HepG2 (cell line): ENCODE results near the gene TXNDC11. TPM values are rescaled to one million over a fixed set of nuclear protein-coding genes. Genes with fewer than 3 reads are reported as not detected.

ENCODE experiments used
- ATAC-seq: fragments of 200-7000 bp; cut with Tn5 transposase; 3 replicates; pipeline ENCODE4 v1.9.1; 2020; ENCODE audit warnings: mild to moderate bottlenecking, moderate library complexity
- BruUV-seq: library from RNA; stranded (reverse); fragments of 400-500 nt; replicated peaks from 2 replicates; lab custom pipeline; 2021; lab: Mats Ljungman, UMichigan
- CTCF ChIA-PET: fragments of 300-600 bp; formaldehyde crosslinking; extraction: SDS; loops from one replicate; lab custom pipeline; 2021; ENCODE audit warnings: low total read pairs, inconsistent platforms, low intra/inter-chr PET ratio; lab: Yijun Ruan, JAX
- POLR2A ChIA-PET: fragments of 350-600 bp; sonication (Branson Sonifier 250); formaldehyde crosslinking; loops from one replicate; lab custom pipeline; 2020; ENCODE audit warnings: antibody characterized with exemption, inconsistent platforms; lab: Yijun Ruan, JAX
- DNase-seq: peaks from one replicate; pipeline ENCODE4 v3.0.0-alpha.2; 2015; ENCODE audit warnings: low spot score
- FAIRE-seq: peaks from 3 replicates; lab custom pipeline; 2011; peaks lifted over from hg19 to GRCh38; lab: Jason Lieb, UNC
- H2AFZ ChIP-seq: one replicate; pipeline ENCODE4 v1.6.1; 2011; ENCODE audit warnings: low read length, inconsistent platforms
- H3K27ac ChIP-seq: fragments of 300-600 bp; 3 replicates; pipeline ENCODE4 v1.8.0; 2011; ENCODE audit warnings: mixed run types, mild to moderate bottlenecking, mixed read lengths, low read length, inconsistent platforms; ENCODE audit not compliant: insufficient read depth; ENCODE audit errors: extremely low read length
- H3K27me3 ChIP-seq, 2 experiments: fragments of 200-600 bp in 1 of 2; 2 replicates in 1 of 2; 3 replicates in 1 of 2; pipeline versions ENCODE4 v1.6.0 to v1.8.0; 2011; ENCODE audit warnings: low read length in 2 of 2, mild to moderate bottlenecking in 2 of 2, moderate library complexity in 2 of 2, inconsistent platforms in 1 of 2; ENCODE audit not compliant: insufficient read depth in 2 of 2, control insufficient read depth in 1 of 2
- H3K36me3 ChIP-seq, 2 experiments: fragments of 200-600 bp in 1 of 2; replicated peaks in 1 of 2; 2 replicates in 1 of 2; 3 replicates in 1 of 2; pipeline versions ENCODE4 v1.5.1 to v1.8.0; 2011; ENCODE audit warnings: low read length in 2 of 2, inconsistent platforms in 1 of 2; ENCODE audit not compliant: insufficient read depth in 2 of 2, control insufficient read depth in 1 of 2
- H3K4me1 ChIP-seq: 2 replicates; pipeline ENCODE4 v1.5.1; 2012; ENCODE audit warnings: low read length, inconsistent platforms; ENCODE audit not compliant: insufficient read depth
- H3K4me2 ChIP-seq: 2 replicates; pipeline ENCODE4 v1.6.0; 2011; ENCODE audit warnings: low read depth, low read length, inconsistent platforms
- H3K4me3 ChIP-seq, 3 experiments: fragments of 200-600 bp in 1 of 3; sonication (generic), shearing (Covaris generic) in 1 of 3; replicated peaks in 1 of 3; 2 replicates each; pipeline ENCODE4 v1.5.1; 2011 to 2016; ENCODE audit warnings: low read length in 3 of 3, inconsistent platforms in 2 of 3, low read depth in 2 of 3, mild to moderate bottlenecking in 2 of 3, control low read depth in 1 of 3, mixed read lengths in 1 of 3; ENCODE audit not compliant: insufficient read depth in 1 of 3
- H3K79me2 ChIP-seq: one replicate; pipeline ENCODE4 v1.6.1; 2011; ENCODE audit warnings: low read length, inconsistent platforms; ENCODE audit not compliant: insufficient read depth
- H3K9ac ChIP-seq: 2 replicates; pipeline ENCODE4 v1.6.0; 2011; ENCODE audit warnings: mild to moderate bottlenecking, low read depth, low read length, inconsistent platforms; ENCODE audit not compliant: insufficient read depth
- H3K9me3 ChIP-seq: 2 replicates; pipeline ENCODE4 v1.5.1; 2012; ENCODE audit warnings: mild to moderate bottlenecking, low read length
- H4K20me1 ChIP-seq: 2 replicates; pipeline ENCODE4 v1.6.0; 2011; ENCODE audit warnings: inconsistent platforms, mild to moderate bottlenecking, low read length, moderate library complexity; ENCODE audit not compliant: insufficient read depth
- CBX5 ChIP-seq: sonication (generic); formaldehyde crosslinking; IDR thresholded peaks from 2 replicates; pipeline ENCODE4 v1.4.0; 2020; ENCODE audit warnings: missing genetic modification reagents, borderline replicate concordance
- MZF1 ChIP-seq: sonication (generic); formaldehyde crosslinking; IDR thresholded peaks from 2 replicates; pipeline ENCODE4 v1.8.1; 2023; ENCODE audit warnings: mild to moderate bottlenecking, missing genetic modification reagents, borderline replicate concordance
- POLR2A ChIP-seq, 2 experiments: IDR thresholded peaks; 2 replicates each; pipeline ENCODE4 v1.6.1; 2011; ENCODE audit warnings: low read depth in 2 of 2, low read length in 2 of 2, mild to moderate bottlenecking in 1 of 2, moderate library complexity in 1 of 2; ENCODE audit not compliant: insufficient read depth in 1 of 2
- PRPF4 ChIP-seq: fragments of 200-400 bp; formaldehyde crosslinking; IDR thresholded peaks from 2 replicates; pipeline ENCODE4 v1.6.1; 2016; ENCODE audit warnings: low read length, low read depth; ENCODE audit not compliant: poor library complexity, severe bottlenecking
- RAD51 ChIP-seq: fragments of 450-650 bp; IDR thresholded peaks from 2 replicates; pipeline ENCODE4 v1.6.1; 2016; ENCODE audit warnings: borderline replicate concordance
- RBM22 ChIP-seq: fragments of 200-400 bp; formaldehyde crosslinking; optimal IDR thresholded peaks from 2 replicates; pipeline ENCODE3; 2017; ENCODE audit warnings: mild to moderate bottlenecking, low read length, moderate library complexity
- TBX2 ChIP-seq: sonication (generic); formaldehyde crosslinking; IDR thresholded peaks from 2 replicates; pipeline ENCODE4 v1.5.0; 2020; ENCODE audit warnings: missing genetic modification reagents, mild to moderate bottlenecking, borderline replicate concordance
- TOE1 ChIP-seq: sonication (generic); formaldehyde crosslinking; IDR thresholded peaks from 2 replicates; pipeline ENCODE4 v1.4.0; 2020; ENCODE audit warnings: mild to moderate bottlenecking, missing genetic modification reagents
- ZNF652 ChIP-seq: IDR thresholded peaks from 2 replicates; pipeline ENCODE4 v1.6.1; 2016; ENCODE audit warnings: low read depth, borderline replicate concordance
- WGBS: methylation state at CpG from one replicate; pipeline ENCODE4 v1.1.6; 2017; ENCODE audit warnings: low lambda C conversion rate; 5-methylcytosine and 5-hydroxymethylcytosine counted together
- in situ Hi-C: cut with HindIII; loops from 2 replicates; pipeline ENCODE4 v1.10.0; 2017; ENCODE audit warnings: low pct_unique_long_range_greater_than_20kb; ENCODE audit not compliant: extremely low pct_ligation_motif_present
- intact Hi-C: fragments of 100-400 bp; cut with micrococcal nuclease; formaldehyde crosslinking; loops from one replicate; pipeline ENCODE4 v1.10.0; 2022; ENCODE audit not compliant: unreplicated experiment
- polyA plus RNA-seq, 8 experiments: library from polyadenylated mRNA; depleted of rRNA in 3 of 8; stranded (reverse) in 7 of 8; unstranded in 1 of 8; fragments of >200 nt; fragmentation: Illumina TruSeq in 4 of 8; extraction: Trizol in 4 of 8; gene quantifications; 2 replicates each; pipeline versions ENCODE4 v1.2.1 to v1.2.3, GENCODE V29; 2011 to 2016; ENCODE audit warnings: low read depth in 4 of 8, missing spikeins in 1 of 8, mixed read lengths in 1 of 8; ENCODE audit not compliant: insufficient read depth in 1 of 8
- total RNA-seq, 5 experiments: library from RNA; depleted of rRNA; stranded (reverse); fragments of >200 nt; fragmentation: Illumina TruSeq; extraction: Trizol; gene quantifications; 2 replicates each; pipeline ENCODE4 v1.2.3, GENCODE V29; 2016; ENCODE audit warnings: low read depth in 1 of 5
- TF ChIP-seq, protein P1 (sequence below): sonication (generic); formaldehyde crosslinking; IDR thresholded peaks from 2 replicates; pipeline ENCODE4 v1.4.0; 2020; ENCODE audit warnings: missing genetic modification reagents
- TF ChIP-seq, protein P2 (sequence below): IDR thresholded peaks from 2 replicates; pipeline ENCODE4 v1.6.1; 2016

The TXNDC11 gene
- total and polyA plus RNA-seq, 2 of the 13 experiments (the other 11 are each of a cell fraction or from before 2014, with no cell fraction given), result 74.9 to 123 TPM

DNA sequence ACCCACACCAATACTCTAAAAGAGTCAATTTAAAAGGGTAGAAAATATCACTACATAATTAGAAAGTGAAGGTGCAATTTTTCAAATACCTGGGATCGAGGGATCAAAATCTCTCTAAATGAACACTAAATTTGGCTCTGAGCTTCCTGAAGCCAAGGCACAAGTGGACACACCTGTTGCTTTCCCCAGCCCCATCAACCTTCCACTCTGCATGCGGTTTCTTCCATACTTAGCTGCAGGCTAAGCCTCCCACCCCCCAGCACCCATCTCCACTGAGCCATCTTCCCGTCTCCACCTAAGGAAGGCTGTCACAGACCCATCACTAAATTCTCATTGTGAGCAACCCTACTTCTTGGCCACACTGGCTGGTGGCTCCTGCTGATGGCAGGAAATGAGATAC is 30.5 kb downstream of the TXNDC11 start (continued):
- TF ChIP-seq, protein P1, sequence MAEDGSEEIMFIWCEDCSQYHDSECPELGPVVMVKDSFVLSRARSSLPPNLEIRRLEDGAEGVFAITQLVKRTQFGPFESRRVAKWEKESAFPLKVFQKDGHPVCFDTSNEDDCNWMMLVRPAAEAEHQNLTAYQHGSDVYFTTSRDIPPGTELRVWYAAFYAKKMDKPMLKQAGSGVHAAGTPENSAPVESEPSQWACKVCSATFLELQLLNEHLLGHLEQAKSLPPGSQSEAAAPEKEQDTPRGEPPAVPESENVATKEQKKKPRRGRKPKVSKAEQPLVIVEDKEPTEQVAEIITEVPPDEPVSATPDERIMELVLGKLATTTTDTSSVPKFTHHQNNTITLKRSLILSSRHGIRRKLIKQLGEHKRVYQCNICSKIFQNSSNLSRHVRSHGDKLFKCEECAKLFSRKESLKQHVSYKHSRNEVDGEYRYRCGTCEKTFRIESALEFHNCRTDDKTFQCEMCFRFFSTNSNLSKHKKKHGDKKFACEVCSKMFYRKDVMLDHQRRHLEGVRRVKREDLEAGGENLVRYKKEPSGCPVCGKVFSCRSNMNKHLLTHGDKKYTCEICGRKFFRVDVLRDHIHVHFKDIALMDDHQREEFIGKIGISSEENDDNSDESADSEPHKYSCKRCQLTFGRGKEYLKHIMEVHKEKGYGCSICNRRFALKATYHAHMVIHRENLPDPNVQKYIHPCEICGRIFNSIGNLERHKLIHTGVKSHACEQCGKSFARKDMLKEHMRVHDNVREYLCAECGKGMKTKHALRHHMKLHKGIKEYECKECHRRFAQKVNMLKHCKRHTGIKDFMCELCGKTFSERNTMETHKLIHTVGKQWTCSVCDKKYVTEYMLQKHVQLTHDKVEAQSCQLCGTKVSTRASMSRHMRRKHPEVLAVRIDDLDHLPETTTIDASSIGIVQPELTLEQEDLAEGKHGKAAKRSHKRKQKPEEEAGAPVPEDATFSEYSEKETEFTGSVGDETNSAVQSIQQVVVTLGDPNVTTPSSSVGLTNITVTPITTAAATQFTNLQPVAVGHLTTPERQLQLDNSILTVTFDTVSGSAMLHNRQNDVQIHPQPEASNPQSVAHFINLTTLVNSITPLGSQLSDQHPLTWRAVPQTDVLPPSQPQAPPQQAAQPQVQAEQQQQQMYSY (CRISPR knock-in tag), result no peak
- TF ChIP-seq POLR2A (IDR thresholded peaks at IDR 0.05; ENCODE audit: insufficient read depth in 1 of 2, low read depth in 2 of 2, low read length in 2 of 2), result peak in 1 of 2 experiments; percentile 35; a peak in 1 of 4 replicates
- no peak for TF ChIP-seq ZNF652 (CRISPR knock-in tag)
- TF ChIP-seq, all 625 proteins: peak for 2

DNA sequence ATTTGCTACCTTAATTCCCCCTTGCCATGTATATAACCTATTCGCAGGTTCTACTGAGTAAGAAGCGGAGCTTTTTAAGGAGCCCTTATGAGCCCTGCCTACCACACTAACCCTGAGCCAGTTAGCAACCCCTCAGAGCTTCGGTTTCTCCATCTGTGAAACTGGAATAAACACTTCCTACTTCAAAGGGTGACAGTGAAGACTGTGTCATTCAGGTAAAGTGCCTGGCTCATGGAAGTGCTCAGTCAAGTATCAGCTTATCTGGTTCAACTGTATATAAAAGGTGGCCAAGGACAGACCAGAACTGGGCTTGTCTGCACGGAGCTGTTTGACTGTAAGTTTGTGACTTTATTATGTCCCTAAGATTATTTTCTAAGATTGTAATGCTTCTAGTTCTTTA is 31.0 kb downstream of the TXNDC11 start:
- FAIRE-seq, result no peak

More for the DNA sequence above, 31.0 kb downstream of the TXNDC11 start:
- no peaks in the 10 kb centered on the region for H3K27me3 ChIP-seq
- H3K9ac ChIP-seq, result no peak overlapping the region
- ATAC-seq, result no peak
- H3K27ac ChIP-seq, result no peak overlapping the region
- POLR2A ChIA-PET, result interaction anchor here (1.2 to 1.6 kb wide), 3 partner anchors 28 to 86 kb away, joined by 3 to 7 read pairs (median 3); partner anchors contain the start of genes TXNDC11 and ZC3H7A
- intact Hi-C loops, result loop anchor here (5.0 kb wide), 1 partner anchor 314 kb away; no protein-coding TSS in a partner anchor
- H4K20me1 ChIP-seq, result peaks cover 14% of the 10 kb centered on the region; the same call in 1 of the 2 replicates
- peaks cover 36% of the 10 kb centered on the region for H3K4me1 ChIP-seq
- BruUV-seq, result no TSS peak
- in situ Hi-C loops, result loop anchor here (10.0 kb wide), 1 partner anchor 317 kb away; no protein-coding TSS in a partner anchor
- no peak overlapping the region for H2AFZ ChIP-seq
- H3K4me2 ChIP-seq, result no peak overlapping the region
- DNase-seq, result no peak
- H3K4me3 ChIP-seq, result no peak overlapping the region
- no peak for TF ChIP-seq PRPF4
- TF ChIP-seq, protein P2, sequence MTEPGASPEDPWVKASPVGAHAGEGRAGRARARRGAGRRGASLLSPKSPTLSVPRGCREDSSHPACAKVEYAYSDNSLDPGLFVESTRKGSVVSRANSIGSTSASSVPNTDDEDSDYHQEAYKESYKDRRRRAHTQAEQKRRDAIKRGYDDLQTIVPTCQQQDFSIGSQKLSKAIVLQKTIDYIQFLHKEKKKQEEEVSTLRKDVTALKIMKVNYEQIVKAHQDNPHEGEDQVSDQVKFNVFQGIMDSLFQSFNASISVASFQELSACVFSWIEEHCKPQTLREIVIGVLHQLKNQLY (CRISPR knock-in tag), result no peak
- TF ChIP-seq CBX5 (CRISPR knock-in tag), result no peak
- no peak for TF ChIP-seq TBX2 (CRISPR knock-in tag)
- no peak for TF ChIP-seq RBM22
- TF ChIP-seq MZF1 (CRISPR knock-in tag), result no peak
- TF ChIP-seq TOE1 (CRISPR knock-in tag), result no peak
- TF ChIP-seq RAD51, result no peak
- TF ChIP-seq ZNF652 (CRISPR knock-in tag), result no peak
- TF ChIP-seq, all 625 proteins: peak for 0
- 97% methylated on average over 4 of the region's 4 CpGs for WGBS
- CTCF ChIA-PET, result no interaction called here
- Histone ChIP-seq H3K79me2 (peaks cover 17% of the 10 kb centered on the region), H3K9me3 (no peaks in the 10 kb centered on the region), H3K36me3 (peaks cover 19 to 69% of the 10 kb centered on the region in 2 experiments)
